MM.1S (cell line): ENCODE results near the gene FOXO1.

Source experiments
- DNase-seq: peaks from one replicate; pipeline ENCODE4 v3.0.0-alpha.2; 2015
- H2AFZ ChIP-seq: fragments of 300-600 bp; sonication (generic); 2 replicates; pipeline ENCODE4 v1.6.0; 2016; ENCODE audit warnings: antibody characterized with exemption, low read length
- H3F3A ChIP-seq: fragments of 300-600 bp; sonication (generic); 2 replicates; pipeline ENCODE4 v1.6.1; 2016; ENCODE audit warnings: mild to moderate bottlenecking, antibody characterized with exemption, low read length, moderate library complexity, mixed read lengths; ENCODE audit not compliant: insufficient read depth
- H3K27ac ChIP-seq: fragments of 300-600 bp; sonication (generic); 2 replicates; pipeline ENCODE4 v1.5.1; 2016; ENCODE audit warnings: mild to moderate bottlenecking, low read length
- H3K27me3 ChIP-seq: fragments of 300-600 bp; sonication (generic); replicated peaks from 2 replicates; pipeline ENCODE4 v1.6.0; 2016; ENCODE audit warnings: low read length; ENCODE audit not compliant: insufficient read depth
- H3K36me3 ChIP-seq: fragments of 300-600 bp; sonication (generic); replicated peaks from 2 replicates; pipeline ENCODE4 v1.6.1; 2016; ENCODE audit warnings: mild to moderate bottlenecking, low read length, mixed read lengths; ENCODE audit not compliant: insufficient read depth
- H3K4me1 ChIP-seq: fragments of 300-600 bp; sonication (generic); 2 replicates; pipeline ENCODE4 v1.6.1; 2016; ENCODE audit warnings: low read length, mixed read lengths
- H3K4me2 ChIP-seq: fragments of 300-600 bp; sonication (generic); 2 replicates; pipeline ENCODE4 v1.6.0; 2016; ENCODE audit warnings: low read depth, low read length
- H3K4me3 ChIP-seq: fragments of 300-600 bp; sonication (generic); 2 replicates; pipeline ENCODE4 v1.5.1; 2016; ENCODE audit warnings: low read length, mixed read lengths
- H3K79me2 ChIP-seq: fragments of 300-600 bp; sonication (generic); 2 replicates; pipeline ENCODE4 v1.6.1; 2016; ENCODE audit warnings: mixed run types, low read length, mixed read lengths
- H3K9ac ChIP-seq: fragments of 300-600 bp; sonication (generic); 2 replicates; pipeline ENCODE4 v1.6.1; 2016; ENCODE audit warnings: low read length, mixed read lengths
- H3K9me2 ChIP-seq: fragments of 300-600 bp; sonication (generic); replicated peaks from 2 replicates; pipeline ENCODE4 v1.6.1; 2016; ENCODE audit warnings: mild to moderate bottlenecking, low read length, mixed read lengths; ENCODE audit not compliant: insufficient read depth
- H3K9me3 ChIP-seq: fragments of 300-600 bp; sonication (generic); replicated peaks from 2 replicates; pipeline ENCODE4 v1.6.1; 2016; ENCODE audit warnings: mild to moderate bottlenecking, low read length, mixed read lengths; ENCODE audit not compliant: insufficient read depth
- H4K20me1 ChIP-seq: fragments of 300-600 bp; sonication (generic); 2 replicates; pipeline ENCODE4 v1.6.1; 2016; ENCODE audit warnings: mild to moderate bottlenecking, low read length, moderate library complexity, mixed read lengths; ENCODE audit not compliant: insufficient read depth
- EZH2 ChIP-seq: fragments of 300-600 bp; sonication (generic); optimal IDR thresholded peaks from 2 replicates; pipeline ENCODE3; 2017; ENCODE audit warnings: low read depth, mild to moderate bottlenecking, antibody characterized with exemption, low read length, mixed read lengths
- EZH2phosphoT487 ChIP-seq: fragments of 300-600 bp; sonication (generic); IDR thresholded peaks from 2 replicates; pipeline ENCODE4 v1.6.1; 2018; ENCODE audit warnings: antibody characterized with exemption, low read length
- TF ChIP-seq, protein P1 (sequence below): fragments of 300-600 bp; sonication (generic); IDR thresholded peaks from 2 replicates; pipeline ENCODE4 v1.5.1; 2016; ENCODE audit warnings: antibody characterized with exemption, low read length, mixed read lengths

The FOXO1 gene

DNA sequence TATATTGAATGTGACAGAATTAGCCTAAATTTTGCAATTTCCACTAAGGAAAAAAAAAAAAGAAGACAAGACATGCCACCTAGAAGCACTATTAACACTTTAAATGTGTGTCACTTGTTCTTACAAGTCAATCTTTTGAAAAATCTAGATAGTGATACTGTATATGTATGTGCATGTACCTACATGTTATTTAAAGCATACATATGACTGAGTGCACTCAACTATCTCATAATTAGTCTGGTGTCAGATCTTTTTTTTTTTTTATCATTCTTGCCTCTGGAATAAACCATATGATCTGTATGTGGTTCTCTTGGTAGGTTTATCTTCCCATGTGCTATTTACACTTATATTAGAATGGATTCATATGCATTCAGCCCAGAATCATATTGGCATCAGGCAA lies 62.3 kb downstream of the FOXO1 start:
- Histone ChIP-seq H3K27ac (no peak overlapping the region), H3K36me3 (no peaks in the 10 kb centered on the region), H4K20me1 (no peaks in the 10 kb centered on the region), H3F3A (no peaks in the 10 kb centered on the region), H3K9me2 (no peaks in the 10 kb centered on the region), H3K4me3 (no peak overlapping the region), H3K4me1 (no peaks in the 10 kb centered on the region), H3K9ac (no peak overlapping the region), H2AFZ (no peak overlapping the region), H3K9me3 (no peaks in the 10 kb centered on the region), H3K79me2 (peaks cover 17% of the 10 kb centered on the region; the same call in 1 of the 2 replicates), H3K4me2 (no peak overlapping the region), H3K27me3 (no peaks in the 10 kb centered on the region)
- DNase-seq = no peak
- no peak for TF ChIP-seq EZH2
- TF ChIP-seq, protein P1, sequence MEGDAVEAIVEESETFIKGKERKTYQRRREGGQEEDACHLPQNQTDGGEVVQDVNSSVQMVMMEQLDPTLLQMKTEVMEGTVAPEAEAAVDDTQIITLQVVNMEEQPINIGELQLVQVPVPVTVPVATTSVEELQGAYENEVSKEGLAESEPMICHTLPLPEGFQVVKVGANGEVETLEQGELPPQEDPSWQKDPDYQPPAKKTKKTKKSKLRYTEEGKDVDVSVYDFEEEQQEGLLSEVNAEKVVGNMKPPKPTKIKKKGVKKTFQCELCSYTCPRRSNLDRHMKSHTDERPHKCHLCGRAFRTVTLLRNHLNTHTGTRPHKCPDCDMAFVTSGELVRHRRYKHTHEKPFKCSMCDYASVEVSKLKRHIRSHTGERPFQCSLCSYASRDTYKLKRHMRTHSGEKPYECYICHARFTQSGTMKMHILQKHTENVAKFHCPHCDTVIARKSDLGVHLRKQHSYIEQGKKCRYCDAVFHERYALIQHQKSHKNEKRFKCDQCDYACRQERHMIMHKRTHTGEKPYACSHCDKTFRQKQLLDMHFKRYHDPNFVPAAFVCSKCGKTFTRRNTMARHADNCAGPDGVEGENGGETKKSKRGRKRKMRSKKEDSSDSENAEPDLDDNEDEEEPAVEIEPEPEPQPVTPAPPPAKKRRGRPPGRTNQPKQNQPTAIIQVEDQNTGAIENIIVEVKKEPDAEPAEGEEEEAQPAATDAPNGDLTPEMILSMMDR = no peak
- TF ChIP-seq EZH2phosphoT487 = no peak

DNA sequence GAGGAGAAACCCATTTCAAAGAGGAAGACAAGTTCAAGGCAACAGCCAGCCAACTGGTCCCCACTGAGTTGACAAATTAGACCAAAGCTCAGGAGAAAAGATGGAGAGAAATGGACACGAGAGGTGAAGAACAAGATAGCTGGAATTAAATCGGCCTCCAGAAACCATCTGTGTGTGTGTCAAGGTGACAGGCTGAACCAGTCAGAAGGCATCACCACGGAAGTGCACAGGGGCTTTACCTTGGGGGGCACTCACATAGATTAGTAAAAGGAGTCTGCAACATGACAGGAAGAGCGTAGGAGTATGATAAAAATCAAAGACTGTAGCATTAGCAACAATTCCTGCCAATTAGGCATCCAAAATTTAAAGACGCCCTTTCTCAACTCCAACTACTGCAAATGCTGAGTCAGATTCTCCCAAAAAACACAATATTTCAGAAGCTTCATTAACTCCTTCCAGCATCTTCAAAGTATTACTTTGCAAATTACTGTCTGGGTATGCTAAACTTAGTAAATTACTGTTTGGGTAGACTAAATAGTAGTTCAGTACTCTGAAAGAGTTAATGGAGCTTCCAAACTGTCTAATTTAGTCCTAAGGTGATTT lies 66.2 kb downstream of the FOXO1 start:
- Histone ChIP-seq H3F3A (no peaks in the 10 kb centered on the region), H3K36me3 (no peaks in the 10 kb centered on the region), H3K9me3 (no peaks in the 10 kb centered on the region), H3K27ac (no peak overlapping the region), H3K9me2 (no peaks in the 10 kb centered on the region), H3K79me2 (peaks cover 31% of the 10 kb centered on the region), H2AFZ (no peak overlapping the region), H4K20me1 (no peaks in the 10 kb centered on the region), H3K4me3 (no peak overlapping the region), H3K4me2 (no peak overlapping the region), H3K4me1 (no peaks in the 10 kb centered on the region), H3K9ac (no peak overlapping the region), H3K27me3 (no peaks in the 10 kb centered on the region)
- TF ChIP-seq EZH2phosphoT487 (no peak), EZH2 (no peak)
- DNase-seq = no peak

DNA sequence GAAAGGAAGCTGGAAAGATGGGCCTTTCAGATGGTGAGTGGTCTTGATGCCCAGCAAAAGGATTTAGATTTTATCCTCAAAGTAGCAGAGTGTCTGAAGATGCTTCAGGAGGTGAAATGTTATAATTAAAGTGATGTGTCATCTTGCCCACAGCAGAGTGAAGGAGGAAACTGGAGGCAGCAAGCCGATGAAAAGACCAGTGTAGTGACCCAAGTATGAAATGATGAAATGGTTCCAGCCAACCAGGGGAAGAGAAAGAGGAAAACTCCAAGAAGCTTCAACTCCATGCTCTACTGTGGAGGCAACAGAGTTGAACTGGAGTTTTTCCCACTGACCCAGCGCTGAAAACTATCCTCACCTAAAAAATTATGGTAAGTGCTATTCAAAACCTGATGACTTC lies 66.7 kb downstream of the FOXO1 start:
- no peak overlapping the region for H3K4me3 ChIP-seq
- H3F3A ChIP-seq = no peaks in the 10 kb centered on the region
- H3K4me2 ChIP-seq = no peak overlapping the region
- H3K27ac ChIP-seq = no peak overlapping the region
- TF ChIP-seq EZH2phosphoT487 = no peak
- TF ChIP-seq EZH2 = no peak
- TF ChIP-seq, protein P1 = no peak
- H3K9me2 ChIP-seq = no peaks in the 10 kb centered on the region
- no peaks in the 10 kb centered on the region for H3K36me3 ChIP-seq
- H4K20me1 ChIP-seq = no peaks in the 10 kb centered on the region
- H3K4me1 ChIP-seq = no peaks in the 10 kb centered on the region
- H3K79me2 ChIP-seq = peaks cover 31% of the 10 kb centered on the region
- H2AFZ ChIP-seq = no peak overlapping the region
- no peaks in the 10 kb centered on the region for H3K27me3 ChIP-seq
- no peaks in the 10 kb centered on the region for H3K9me3 ChIP-seq
- no peak for DNase-seq
- no peak overlapping the region for H3K9ac ChIP-seq

DNA sequence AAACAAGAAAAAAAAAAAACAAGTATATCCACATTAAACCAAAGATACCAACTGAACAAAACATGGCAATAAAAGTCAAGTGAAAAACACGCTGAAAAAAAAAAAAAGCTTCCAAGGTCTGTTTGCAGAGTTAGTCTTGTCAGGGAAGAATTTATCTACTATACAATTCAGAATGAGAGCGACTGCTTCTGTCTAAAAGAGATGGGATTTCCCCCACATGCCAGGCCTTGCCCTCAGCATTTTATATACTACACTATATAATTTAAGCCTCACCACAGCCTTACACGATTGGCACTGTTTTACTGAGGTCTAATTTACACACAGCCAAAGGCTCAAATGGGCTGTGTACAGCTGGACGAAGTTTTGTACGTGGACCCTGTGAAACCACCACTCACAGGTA lies 67.3 kb downstream of the FOXO1 start:
- H4K20me1 ChIP-seq = no peaks in the 10 kb centered on the region

More for the DNA sequence above, 67.3 kb downstream of the FOXO1 start:
- Histone ChIP-seq H3K9me3 (no peaks in the 10 kb centered on the region), H3K4me1 (no peaks in the 10 kb centered on the region), H3K27ac (no peak overlapping the region), H2AFZ (no peak overlapping the region), H3K9ac (no peak overlapping the region), H3K9me2 (no peaks in the 10 kb centered on the region), H3F3A (no peaks in the 10 kb centered on the region), H3K79me2 (peaks cover 37% of the 10 kb centered on the region), H3K36me3 (no peaks in the 10 kb centered on the region), H3K4me3 (no peak overlapping the region), H3K27me3 (no peaks in the 10 kb centered on the region), H3K4me2 (no peak overlapping the region)
- no peak for DNase-seq
- TF ChIP-seq, protein P1 = no peak
- TF ChIP-seq EZH2phosphoT487 (no peak), EZH2 (no peak)
